Mucosa of gallbladder (tissue), 1 donor: ENCODE data around the gene DUS4L. TPM values are rescaled to one million over a fixed set of nuclear protein-coding genes. Genes with fewer than 3 reads are reported as not detected.
"Not testable (repeated sequence)": the region's sequence is repeated elsewhere in the genome, so short reads cannot be mapped to it uniquely, and the experiment has no call there.

Source experiments
- DNase-seq: peaks from one replicate; pipeline ENCODE4 v3.0.0-alpha.2; 2020; ENCODE audit warnings: low spot score
- total RNA-seq: library from RNA; stranded (reverse); gene quantifications from one replicate; pipeline ENCODE4 v1.2.1, GENCODE V29; 2021
- donor health status: DM: no; HTN: no; CAD: no.

Gene DUS4L, protein sequence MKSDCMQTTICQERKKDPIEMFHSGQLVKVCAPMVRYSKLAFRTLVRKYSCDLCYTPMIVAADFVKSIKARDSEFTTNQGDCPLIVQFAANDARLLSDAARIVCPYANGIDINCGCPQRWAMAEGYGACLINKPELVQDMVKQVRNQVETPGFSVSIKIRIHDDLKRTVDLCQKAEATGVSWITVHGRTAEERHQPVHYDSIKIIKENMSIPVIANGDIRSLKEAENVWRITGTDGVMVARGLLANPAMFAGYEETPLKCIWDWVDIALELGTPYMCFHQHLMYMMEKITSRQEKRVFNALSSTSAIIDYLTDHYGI
- 6.6 TPM for total RNA-seq

DNA sequence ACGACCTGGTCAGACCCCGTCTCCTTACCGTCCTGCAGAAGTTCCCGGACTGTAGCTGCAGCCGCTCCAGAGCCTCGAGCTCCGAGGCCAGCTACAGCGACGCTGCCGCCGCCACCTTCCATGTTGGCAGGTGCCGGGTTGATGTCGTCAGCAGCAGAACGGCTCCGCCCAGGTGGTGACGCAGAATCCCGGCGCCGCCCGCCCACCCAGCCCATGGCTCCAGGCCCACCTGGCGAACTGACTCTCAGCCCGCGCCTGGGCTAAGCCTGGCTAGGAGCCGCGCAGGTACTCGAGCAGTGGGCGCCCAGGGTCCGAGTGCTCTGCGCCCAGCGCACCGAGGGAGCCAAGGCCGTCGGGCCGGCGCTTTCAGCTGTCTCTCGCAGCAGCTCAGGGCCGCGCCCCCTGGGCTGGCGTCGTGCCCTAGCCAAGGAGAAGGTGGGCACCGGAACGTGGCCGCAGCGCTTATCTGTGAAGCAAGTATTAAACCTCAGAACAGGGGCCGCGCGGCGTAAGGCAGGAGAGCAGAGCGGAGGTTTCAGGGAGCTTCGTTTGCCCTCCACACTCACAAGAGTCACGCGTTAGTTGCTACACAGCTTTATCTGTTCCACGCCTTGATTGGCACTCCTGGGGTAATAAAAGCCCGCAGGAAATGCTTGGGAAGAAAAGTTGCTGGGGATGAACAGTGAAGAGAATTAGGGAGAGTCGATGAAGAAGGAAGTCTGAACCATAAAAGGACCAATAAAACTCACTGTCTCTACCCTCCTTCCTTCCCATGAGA lies at the start of gene DUS4L, which contains the start of gene COG5:
Gene DUS4L, plus strand, starts transcription at position 197 of the 778 bp plus-strand sequence. CDS start 3,100 bp downstream, outside the sequence.
Gene COG5, minus strand, starts transcription at position 146 of the 778 bp plus-strand sequence. Its CDS starts 24 bp downstream, at position 122.
- DNase-seq: peak; percentile 86

DNA sequence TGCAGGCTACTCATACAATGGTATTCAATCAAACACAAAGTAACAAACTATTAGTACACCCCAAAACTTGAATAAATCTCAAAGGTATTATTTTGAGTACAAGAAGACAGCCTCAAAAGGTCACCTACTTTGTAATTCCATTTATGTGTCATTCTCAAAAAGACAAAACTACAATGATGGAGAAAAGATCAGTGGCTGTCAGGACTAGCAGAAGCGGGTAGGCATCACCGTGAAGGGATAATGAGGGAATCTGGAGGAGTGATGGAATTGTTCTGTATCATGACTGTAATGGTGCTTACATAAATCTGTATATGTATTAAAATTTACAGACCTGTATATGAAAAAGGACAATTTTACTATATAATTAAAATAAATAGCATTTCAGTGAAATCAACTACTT lies 37.1 kb upstream of the DUS4L start:
- no peak for DNase-seq

DNA sequence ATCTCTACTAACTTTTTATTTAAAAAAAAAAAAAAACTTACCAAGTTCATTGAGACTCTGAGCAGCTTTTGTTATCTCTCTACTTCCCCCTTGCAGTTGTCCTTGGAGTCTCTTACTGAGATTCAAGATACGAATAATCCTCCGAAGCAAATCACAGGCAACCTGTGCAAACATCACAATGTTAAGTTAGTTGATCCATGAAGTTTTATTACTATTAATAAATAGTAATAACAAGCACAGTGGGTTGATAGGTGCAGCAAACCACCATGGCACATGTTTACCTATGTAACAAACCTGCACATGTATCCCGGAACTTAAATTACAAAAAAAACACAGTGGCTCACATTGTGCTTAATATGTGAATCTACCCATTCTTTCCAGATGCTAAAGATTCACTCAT lies 36.6 kb upstream of the DUS4L start:
- DNase-seq: no peak

DNA sequence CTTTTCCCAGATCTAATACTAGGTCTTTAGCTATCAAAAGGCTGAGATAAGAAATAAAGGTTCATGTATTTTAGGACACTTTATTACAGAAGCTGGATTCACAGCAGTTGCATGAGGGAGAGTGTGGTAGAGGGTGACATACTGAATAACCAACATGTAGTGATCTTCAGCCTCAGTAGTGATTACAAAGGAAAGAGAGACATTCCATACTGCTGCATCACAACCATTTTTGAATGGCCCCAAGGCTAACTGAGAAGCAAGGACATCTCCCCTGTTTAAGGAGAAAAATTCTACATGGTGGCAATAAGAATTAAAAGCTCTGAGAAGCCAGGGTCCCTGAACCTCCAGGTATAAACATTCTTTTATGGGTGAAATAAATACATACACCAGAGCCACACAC lies 35.3 kb upstream of the DUS4L start:
- DNase-seq: no peak

DNA sequence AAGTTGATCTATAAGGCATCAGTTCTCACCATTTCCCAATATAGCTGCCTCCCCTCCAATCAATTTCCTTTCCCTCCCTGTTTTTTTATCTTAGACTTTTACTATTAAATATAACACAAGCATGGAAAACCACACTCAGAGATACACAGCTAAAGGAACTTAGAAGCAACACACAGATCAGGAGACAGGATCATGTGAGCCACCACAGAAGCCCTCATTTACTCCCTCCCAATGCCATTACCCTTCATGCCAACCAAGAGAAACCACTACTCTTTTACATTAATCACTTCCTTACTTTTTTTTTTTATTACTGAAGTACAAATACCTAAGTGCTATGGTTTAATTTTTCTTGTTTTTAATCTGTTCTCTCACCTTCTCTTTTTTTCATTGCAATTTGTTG lies 33.0 kb upstream of the DUS4L start:
- no peak for DNase-seq

DNA sequence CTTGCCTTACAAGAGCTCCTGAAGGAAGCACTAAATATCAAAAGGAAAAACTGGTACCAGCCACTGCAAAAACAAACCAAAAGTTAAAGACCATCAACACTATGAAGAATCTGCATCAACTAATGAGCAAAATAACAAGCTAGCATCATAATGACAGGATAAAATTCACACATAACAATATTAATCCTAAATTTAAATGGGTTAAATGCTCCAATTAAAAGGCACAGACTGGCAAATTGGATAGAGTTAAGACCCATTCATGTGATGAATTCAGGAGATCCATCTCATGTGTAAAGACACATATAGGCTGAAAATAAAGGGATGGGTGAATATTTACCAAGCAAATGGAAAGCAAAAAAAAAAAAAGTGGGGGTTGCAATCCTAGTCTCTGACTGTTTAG lies 29.6 kb upstream of the DUS4L start:
- no peak for DNase-seq

DNA sequence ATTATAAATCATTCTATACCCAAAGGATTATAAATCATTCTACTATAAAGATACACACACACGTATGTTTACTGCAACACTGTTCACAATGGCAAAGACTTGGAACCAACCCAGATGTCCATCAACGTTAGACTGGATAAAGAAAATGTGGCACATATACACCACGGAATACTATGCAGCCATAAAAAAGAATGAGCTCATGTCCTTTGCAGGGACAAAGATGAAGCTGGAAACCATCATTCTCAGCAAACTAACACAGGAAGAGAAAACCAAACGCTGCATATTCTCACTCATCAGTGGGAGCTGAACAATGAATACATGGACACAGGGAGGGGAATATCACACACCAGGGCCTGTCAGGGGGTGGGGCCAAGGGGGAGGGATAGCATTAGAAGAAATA lies 26.5 kb upstream of the DUS4L start:
- DNase-seq: not testable (repeated sequence)

DNA sequence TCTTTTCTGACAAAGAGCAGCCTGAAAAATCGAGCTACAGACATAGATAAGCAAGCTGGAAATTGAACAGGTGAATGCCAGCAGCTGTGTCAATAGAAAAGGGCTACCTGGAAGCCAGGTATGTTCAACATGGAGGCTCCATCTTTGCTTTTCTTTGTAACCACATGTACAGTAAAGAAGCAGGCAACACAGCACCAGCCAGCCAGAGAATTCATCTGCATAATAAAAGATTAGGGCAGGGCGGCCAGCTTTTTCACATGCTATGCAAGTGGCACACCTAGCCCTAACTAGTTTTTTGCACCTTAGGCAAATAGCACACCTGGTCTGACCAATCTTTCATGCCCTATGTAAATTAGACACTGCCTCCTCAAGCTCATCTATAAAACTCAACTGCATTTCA lies 25.8 kb upstream of the DUS4L start:
- no peak for DNase-seq

DNA sequence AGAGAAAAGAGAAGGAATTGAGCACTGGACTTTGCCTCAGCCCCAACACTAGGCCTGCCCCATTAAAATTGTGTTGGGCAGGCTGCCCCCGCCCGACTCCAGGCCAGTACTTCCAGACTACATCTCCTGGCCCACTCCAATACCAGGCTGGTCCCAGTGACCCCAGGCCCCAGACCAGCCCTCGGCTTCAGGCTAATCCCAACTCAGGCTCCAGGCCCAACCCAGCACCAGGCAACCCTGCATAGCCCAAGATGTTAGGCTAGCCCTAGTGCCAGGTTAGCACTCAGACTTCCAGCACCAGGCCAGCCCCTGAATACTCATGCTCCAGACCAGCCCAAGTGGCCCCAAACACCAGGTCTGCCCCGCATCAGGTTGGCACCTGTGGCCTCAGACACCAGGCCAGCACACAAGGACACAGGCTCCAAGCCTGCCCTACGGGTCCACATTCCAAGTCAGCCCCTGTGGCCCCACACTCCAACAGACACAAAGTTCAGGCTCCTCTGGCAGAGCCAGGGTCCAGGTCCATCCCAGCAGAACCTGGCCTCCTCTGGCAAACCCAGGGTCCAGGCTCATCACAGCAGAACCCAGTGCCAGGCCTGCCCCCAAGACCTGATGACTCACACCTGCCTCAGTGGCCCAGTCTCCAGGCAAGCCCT lies 20.3 kb upstream of the DUS4L start:
- DNase-seq: no peak

DNA sequence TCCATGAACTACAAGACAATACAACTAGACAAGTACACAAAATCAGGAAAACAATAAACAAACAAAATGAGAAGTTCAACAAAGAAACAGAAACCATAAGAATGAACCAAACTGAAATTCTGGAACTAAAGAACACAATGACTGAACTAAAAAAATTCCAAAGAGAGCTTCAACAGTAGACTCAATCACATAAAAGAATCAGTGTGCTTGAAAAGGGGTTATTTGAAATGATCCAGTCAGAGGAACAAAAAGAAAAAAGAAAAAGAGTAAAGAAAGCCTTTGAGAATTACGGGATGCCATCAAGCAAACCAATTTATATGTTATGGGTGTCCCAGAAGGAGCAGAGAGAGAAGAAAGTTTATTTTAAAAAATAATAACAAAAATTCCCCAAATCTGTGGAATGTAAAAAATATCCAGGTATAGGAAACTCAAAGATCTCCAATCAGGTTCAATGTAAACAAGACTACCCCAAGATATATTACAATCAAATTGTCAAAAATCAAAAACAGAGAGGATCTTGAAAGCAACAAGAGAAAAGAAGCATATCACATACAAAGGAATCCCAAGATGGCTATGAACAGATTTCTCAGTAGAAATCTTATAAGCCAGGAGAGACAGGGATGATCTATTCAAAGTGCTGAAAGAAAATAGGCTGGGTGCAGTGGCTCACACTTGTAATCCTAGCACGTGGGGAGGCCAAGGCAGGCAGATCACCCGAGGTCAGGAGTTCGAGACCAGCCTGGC lies 18.8 kb upstream of the DUS4L start:
- DNase-seq: no peak

DNA sequence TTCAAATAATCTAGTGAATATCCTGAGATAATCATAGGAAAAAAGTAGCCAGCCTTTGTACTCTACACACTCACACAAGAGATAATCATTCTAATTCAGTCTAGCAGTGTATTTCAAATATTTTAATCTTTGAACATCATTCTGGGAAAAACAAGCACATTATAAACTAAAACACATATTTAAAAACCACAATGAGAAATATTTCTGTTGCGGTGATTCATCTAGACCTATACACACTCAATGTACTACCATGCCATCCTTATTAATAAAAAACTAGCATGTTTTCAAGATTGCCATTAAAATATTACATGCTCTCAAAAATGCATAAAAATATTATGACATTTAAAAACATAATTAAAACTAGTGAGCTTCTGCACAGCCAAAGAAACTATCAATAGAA lies 11.8 kb upstream of the DUS4L start:
- no peak for DNase-seq

DNA sequence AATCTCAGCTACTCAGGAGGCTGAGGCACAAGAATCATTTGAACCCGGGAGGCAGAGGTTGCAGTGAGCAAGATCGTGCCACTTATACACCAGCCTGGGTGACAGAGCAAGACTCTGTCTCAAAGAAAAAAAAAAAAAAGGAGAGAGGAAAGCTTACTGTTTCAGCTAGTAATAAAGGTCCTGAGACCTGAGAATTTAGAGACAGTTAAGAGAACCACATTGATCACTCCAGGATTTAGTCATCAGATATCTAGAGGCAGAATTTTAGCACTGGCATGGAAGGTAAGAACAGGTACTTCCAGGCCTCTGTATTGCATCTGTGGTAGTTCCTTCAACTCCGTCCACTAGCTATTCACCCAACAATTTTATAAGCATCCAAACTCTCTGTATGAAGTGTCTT lies 7.9 kb upstream of the DUS4L start:
- DNase-seq: no peak

DNA sequence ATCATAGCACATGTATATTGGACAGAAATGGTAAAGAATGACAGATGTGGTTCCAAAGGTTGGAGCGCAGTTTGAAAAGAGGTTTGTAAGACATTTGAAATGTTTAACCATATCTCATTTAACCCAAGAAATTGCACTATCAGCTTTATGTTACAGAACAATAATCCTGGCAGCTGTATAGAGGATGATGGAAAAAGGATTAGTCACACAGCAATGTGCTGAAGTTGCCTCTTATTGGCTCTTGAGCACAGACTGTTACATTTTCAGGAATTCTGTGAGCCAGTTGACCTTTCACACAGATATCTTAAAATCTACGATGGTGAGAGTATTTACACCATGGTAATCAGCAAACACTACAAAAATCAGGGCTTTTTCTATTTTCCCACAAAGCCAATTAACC lies 3.9 kb upstream of the DUS4L start:
- DNase-seq: no peak

DNA sequence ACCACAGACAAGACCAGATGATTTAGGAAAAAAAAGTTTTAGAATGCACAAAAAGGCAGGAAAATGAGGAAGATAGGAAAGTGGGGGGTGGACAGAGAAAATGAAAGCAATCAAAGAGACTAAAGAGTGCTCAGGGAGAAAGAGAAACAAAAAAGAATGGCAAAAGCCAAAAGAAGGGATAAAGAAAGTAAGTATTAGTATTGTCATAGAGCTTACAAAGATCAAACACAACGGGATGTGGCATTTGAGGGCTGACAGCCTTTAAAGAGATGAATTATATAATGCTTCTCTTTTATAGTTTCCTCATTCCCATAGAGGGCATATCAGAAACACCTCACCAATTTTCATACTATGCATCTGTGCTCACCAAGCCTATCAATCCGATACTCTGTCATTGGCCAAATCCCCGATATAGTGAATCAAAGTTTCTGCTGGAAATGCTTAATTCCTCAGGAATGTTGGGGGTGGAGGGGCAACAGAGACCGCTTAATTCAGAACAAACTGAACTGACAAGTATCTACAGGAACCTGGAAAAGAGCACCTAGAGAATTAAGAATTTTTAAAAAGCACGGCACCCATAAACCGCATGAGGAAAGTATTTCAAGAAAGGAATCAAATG lies 2.8 kb upstream of the DUS4L start:
- no peak for DNase-seq

DNA sequence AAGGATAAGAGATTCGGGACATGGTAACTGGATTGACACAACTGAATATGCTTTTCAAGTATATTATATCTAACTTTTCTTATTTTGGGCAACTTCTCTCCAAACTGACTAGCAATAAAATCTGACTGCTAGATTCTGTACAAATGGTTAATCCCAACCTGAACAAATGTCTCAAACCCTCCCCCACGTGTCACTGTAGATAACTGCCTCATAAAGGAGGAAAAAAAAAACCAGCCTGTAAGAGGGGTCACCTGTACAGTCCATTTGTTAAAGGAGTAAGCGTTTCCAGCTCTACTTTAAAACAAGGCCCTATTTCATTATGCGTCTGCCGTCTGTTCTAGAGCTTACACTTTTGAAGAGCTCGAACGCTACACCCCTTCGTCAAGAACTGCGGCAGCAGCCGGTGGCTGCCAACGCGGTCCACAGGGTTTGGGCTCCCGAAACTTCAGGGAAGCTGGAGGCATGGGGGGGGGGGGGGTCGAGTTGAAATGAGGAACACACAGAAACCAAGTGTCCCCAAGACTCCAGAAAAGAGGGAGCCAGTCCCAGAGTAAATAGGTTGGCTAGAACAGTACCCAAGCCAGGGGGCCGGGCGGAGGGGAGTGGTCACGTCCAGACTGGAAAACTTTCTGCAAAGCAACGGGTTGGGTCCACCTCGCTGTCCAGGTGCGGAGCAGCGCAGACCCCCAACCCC lies 543 bp upstream of the DUS4L start:
- DNase-seq: no peak

DNA sequence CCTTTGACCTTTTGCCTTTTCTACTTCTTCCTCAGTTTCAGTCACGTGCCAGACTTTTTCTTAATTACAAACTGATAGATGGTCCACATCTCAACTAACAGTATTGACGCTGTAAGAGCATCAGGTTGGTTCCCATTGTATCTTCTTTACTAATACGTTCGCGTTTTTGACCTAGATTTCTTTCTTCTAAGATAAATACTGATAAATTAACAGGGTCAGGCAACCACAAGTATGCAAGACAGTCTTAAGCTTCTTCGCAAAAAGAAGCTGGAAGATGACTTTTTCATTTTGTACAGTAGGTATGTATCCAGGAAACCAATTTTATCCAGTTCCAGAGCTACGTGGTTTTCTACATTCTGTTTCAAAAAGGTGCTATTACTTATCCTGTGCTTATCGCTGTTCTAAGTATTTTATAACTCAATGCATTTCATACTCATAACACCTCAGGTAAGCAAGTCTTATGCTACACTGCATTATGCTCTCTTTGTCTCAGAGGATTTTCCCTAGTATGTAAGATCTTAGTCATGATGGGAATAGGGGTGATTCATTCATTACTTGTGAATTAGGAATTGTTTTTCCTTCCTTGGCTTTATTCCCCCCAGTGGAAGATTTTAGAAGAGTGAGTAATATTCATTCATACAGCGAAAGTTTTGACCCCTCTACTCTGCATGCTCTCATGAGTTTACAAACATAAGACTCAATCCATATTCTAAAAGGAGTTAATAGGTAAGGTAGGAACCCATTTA lies 955 bp downstream of the DUS4L start:
- DNase-seq: no peak

DNA sequence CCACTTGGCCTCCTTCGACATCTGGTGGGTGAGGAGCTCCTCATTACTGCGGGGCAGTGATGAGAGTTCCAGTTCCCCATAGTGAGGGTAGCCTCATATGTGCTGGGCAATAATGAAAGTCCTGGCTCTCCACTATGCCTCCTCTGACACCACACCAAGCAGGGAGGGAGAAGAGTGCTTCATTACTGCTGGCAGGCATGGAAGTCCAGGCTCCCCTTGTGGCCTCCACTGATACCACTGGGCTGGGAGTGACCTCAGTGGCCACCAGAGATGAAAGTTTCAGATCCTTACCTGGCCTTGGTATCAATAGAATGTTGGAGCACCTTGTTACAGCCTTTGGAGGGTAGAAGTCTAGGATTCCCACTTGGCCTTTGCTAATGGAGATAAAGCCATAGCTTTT lies 6.5 kb downstream of the DUS4L start:
- DNase-seq: no peak

DNA sequence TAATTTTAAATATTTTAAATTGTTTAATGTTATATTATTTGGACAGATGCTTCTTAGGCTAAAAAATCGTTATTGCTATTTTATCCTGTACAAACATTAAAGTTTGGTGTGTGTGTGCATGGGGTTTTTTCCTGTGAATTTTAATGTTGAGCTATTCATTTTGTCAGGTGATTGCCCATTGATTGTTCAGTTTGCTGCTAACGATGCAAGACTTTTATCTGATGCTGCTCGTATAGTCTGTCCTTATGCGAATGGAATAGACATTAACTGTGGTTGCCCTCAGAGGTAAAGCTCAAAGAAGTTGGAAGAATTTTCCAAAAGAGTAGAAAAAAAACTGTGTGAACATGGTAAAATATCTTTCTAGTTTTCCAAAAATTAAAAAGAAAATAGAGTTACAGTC lies 9.8 kb downstream of the DUS4L start:
- no peak for DNase-seq

DNA sequence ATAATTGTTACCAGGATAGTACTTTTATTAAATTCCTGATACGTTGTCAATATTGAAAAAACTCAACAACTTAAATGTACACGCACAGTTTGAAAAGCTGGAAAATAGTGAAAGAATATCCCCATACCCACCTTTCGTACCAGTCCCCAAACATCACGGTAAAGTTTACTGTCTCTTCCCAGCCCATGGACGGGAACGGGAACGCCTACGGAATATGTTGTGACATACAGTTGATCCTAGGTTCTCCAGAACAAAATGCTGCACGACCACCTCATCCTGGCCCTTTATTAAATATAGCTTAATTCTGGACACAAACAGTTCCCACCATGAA lies 15.7 kb downstream of the DUS4L start:
- no peak for DNase-seq
